ENCODE results near the gene TNFRSF25. TPM values are rescaled to one million over a fixed set of nuclear protein-coding genes. Genes with fewer than 3 reads are reported as not detected.

Gene TNFRSF25
- polyA plus RNA-seq, 1 of the 3 experiments (the other 2 are of a cell fraction): 20.8 TPM

DNA sequence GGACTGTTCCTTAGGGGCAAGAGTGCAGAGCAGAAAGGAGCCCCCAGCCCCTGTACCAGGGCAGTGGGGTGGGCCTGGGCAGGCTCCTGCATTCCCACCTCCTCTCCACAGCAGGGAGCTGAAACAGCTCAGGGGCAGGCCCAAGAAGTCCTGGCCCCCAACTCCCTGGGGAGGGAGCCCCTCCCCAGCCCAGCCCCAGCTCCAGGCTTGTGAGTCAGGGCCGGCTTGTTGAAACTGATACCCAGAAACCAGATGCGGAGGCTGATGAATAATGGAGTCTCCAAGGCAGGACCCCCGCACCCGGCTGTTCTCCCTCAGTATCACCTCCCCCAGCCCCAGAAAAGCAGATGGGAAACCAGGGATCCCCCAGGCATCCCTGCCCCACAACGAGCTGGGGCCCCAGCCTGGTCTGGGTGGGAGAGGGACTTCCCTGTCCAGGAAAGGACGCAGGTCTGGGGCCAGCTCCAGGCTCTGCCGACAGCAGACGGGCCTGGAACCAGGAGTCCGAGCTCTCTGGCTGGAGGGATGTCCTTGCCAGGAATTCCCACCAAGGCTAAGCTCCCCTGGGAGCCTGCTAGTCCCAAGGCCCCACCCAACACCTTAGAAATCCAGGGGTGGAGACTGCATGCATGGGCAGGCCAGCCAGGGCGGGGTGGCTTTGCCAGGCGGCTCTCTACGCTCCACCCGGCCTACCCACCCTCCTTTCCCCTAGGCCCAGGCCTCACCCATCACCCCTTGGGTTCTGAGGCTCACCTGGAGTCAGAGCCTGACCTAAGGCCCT lies 22.8 kb upstream of the TNFRSF25 start:
- no peak for DNase-seq
- Histone ChIP-seq H4K20me1 (ENCODE audit: insufficient read depth) (no peaks in the 10 kb centered on the region), H3K9me3 (no peaks in the 10 kb centered on the region), H2AFZ (ENCODE audit: low read depth) (no peak overlapping the region), H3K4me1 (ENCODE audit: control insufficient read depth in 1 of 2, insufficient read depth in 2 of 2, low read depth in 1 of 2, low read length in 1 of 2) (peaks cover 0 to 51% of the 10 kb centered on the region in 2 experiments; a peak in 1 of 4 replicates), H3K4me3 (ENCODE audit: low read depth in 2 of 2, low read length in 1 of 2) (no peak overlapping the region), H3K27me3 (ENCODE audit: insufficient read depth) (no peaks in the 10 kb centered on the region), H3F3A (replicated peaks; ENCODE audit: insufficient read depth) (peaks cover 21% of the 10 kb centered on the region), H3K9ac (no peak overlapping the region), H3K4me2 (peak overlapping the region; percentile 100), H3K36me3 (replicated peaks in 1 of 2; ENCODE audit: control insufficient read depth in 1 of 2, insufficient read depth in 2 of 2, low read length in 1 of 2) (no peaks in the 10 kb centered on the region), H3K79me2 (ENCODE audit: insufficient read depth) (peaks cover 40% of the 10 kb centered on the region; the same call in 1 of the 2 replicates), H3K27ac (ENCODE audit: low read depth in 2 of 2, low read length in 1 of 2) (no peak overlapping the region; a peak in 1 of 4 replicates), H3K9me2 (no peaks in the 10 kb centered on the region)
- 81% methylated on average over 7 of the region's 13 CpGs for WGBS (ENCODE audit: low lambda C conversion rate)
- TF ChIP-seq, protein P1, sequence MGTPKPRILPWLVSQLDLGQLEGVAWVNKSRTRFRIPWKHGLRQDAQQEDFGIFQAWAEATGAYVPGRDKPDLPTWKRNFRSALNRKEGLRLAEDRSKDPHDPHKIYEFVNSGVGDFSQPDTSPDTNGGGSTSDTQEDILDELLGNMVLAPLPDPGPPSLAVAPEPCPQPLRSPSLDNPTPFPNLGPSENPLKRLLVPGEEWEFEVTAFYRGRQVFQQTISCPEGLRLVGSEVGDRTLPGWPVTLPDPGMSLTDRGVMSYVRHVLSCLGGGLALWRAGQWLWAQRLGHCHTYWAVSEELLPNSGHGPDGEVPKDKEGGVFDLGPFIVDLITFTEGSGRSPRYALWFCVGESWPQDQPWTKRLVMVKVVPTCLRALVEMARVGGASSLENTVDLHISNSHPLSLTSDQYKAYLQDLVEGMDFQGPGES (IDR thresholded peaks at IDR 0.05; ENCODE audit: low read depth, low read length): no peak
- TF ChIP-seq RXRA (IDR thresholded peaks at IDR 0.05; ENCODE audit: borderline replicate concordance, low read depth) (no peak), ELF1 (IDR thresholded peaks at IDR 0.05) (no peak), TEAD4 (IDR thresholded peaks at IDR 0.05; ENCODE audit: borderline replicate concordance, insufficient read depth) (no peak), NRF1 (IDR thresholded peaks at IDR 0.05; ENCODE audit: low read depth, low read length) (no peak), TAF1 (IDR thresholded peaks at IDR 0.05; ENCODE audit: borderline replicate concordance, low read depth, low read length) (no peak), SIN3A (IDR thresholded peaks at IDR 0.05; ENCODE audit: borderline replicate concordance, low read depth, low read length) (no peak), TCF12 (IDR thresholded peaks at IDR 0.05) (no peak)
- TF ChIP-seq, protein P2, sequence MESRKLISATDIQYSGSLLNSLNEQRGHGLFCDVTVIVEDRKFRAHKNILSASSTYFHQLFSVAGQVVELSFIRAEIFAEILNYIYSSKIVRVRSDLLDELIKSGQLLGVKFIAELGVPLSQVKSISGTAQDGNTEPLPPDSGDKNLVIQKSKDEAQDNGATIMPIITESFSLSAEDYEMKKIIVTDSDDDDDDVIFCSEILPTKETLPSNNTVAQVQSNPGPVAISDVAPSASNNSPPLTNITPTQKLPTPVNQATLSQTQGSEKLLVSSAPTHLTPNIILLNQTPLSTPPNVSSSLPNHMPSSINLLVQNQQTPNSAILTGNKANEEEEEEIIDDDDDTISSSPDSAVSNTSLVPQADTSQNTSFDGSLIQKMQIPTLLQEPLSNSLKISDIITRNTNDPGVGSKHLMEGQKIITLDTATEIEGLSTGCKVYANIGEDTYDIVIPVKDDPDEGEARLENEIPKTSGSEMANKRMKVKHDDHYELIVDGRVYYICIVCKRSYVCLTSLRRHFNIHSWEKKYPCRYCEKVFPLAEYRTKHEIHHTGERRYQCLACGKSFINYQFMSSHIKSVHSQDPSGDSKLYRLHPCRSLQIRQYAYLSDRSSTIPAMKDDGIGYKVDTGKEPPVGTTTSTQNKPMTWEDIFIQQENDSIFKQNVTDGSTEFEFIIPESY (IDR thresholded peaks at IDR 0.05; ENCODE audit: borderline replicate concordance, low read depth): no peak
- TF ChIP-seq, protein P3, sequence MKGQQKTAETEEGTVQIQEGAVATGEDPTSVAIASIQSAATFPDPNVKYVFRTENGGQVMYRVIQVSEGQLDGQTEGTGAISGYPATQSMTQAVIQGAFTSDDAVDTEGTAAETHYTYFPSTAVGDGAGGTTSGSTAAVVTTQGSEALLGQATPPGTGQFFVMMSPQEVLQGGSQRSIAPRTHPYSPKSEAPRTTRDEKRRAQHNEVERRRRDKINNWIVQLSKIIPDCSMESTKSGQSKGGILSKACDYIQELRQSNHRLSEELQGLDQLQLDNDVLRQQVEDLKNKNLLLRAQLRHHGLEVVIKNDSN (IDR thresholded peaks at IDR 0.05; ENCODE audit: borderline replicate concordance, low read depth): no peak
- POLR2A ChIA-PET: interaction anchor here (1.2 to 1.4 kb wide), 2 partner anchors 10 to 33 kb away, joined by 3 read pairs; no protein-coding TSS in a partner anchor
- CTCF ChIA-PET: interaction anchor here (0.6 to 16.2 kb wide), 23 partner anchors 8 to 242 kb away, joined by 3 to 439 read pairs (median 5); partner anchors contain the start of genes NOL9 and TAS1R1
